MM.1S (cell line): ENCODE results near the gene EDEM3.

Experiments used
- DNase-seq: peaks from one replicate; pipeline ENCODE4 v3.0.0-alpha.2; 2015
- H2AFZ ChIP-seq: fragments of 300-600 bp; sonication (generic); 2 replicates; pipeline ENCODE4 v1.6.0; 2016; ENCODE audit warnings: antibody characterized with exemption, low read length
- H3F3A ChIP-seq: fragments of 300-600 bp; sonication (generic); 2 replicates; pipeline ENCODE4 v1.6.1; 2016; ENCODE audit warnings: mild to moderate bottlenecking, antibody characterized with exemption, low read length, moderate library complexity, mixed read lengths; ENCODE audit not compliant: insufficient read depth
- H3K27ac ChIP-seq: fragments of 300-600 bp; sonication (generic); 2 replicates; pipeline ENCODE4 v1.5.1; 2016; ENCODE audit warnings: mild to moderate bottlenecking, low read length
- H3K27me3 ChIP-seq: fragments of 300-600 bp; sonication (generic); replicated peaks from 2 replicates; pipeline ENCODE4 v1.6.0; 2016; ENCODE audit warnings: low read length; ENCODE audit not compliant: insufficient read depth
- H3K36me3 ChIP-seq: fragments of 300-600 bp; sonication (generic); replicated peaks from 2 replicates; pipeline ENCODE4 v1.6.1; 2016; ENCODE audit warnings: mild to moderate bottlenecking, low read length, mixed read lengths; ENCODE audit not compliant: insufficient read depth
- H3K4me1 ChIP-seq: fragments of 300-600 bp; sonication (generic); 2 replicates; pipeline ENCODE4 v1.6.1; 2016; ENCODE audit warnings: low read length, mixed read lengths
- H3K4me2 ChIP-seq: fragments of 300-600 bp; sonication (generic); 2 replicates; pipeline ENCODE4 v1.6.0; 2016; ENCODE audit warnings: low read depth, low read length
- H3K4me3 ChIP-seq: fragments of 300-600 bp; sonication (generic); 2 replicates; pipeline ENCODE4 v1.5.1; 2016; ENCODE audit warnings: low read length, mixed read lengths
- H3K79me2 ChIP-seq: fragments of 300-600 bp; sonication (generic); 2 replicates; pipeline ENCODE4 v1.6.1; 2016; ENCODE audit warnings: mixed run types, low read length, mixed read lengths
- H3K9ac ChIP-seq: fragments of 300-600 bp; sonication (generic); 2 replicates; pipeline ENCODE4 v1.6.1; 2016; ENCODE audit warnings: low read length, mixed read lengths
- H3K9me2 ChIP-seq: fragments of 300-600 bp; sonication (generic); replicated peaks from 2 replicates; pipeline ENCODE4 v1.6.1; 2016; ENCODE audit warnings: mild to moderate bottlenecking, low read length, mixed read lengths; ENCODE audit not compliant: insufficient read depth
- H3K9me3 ChIP-seq: fragments of 300-600 bp; sonication (generic); replicated peaks from 2 replicates; pipeline ENCODE4 v1.6.1; 2016; ENCODE audit warnings: mild to moderate bottlenecking, low read length, mixed read lengths; ENCODE audit not compliant: insufficient read depth
- H4K20me1 ChIP-seq: fragments of 300-600 bp; sonication (generic); 2 replicates; pipeline ENCODE4 v1.6.1; 2016; ENCODE audit warnings: mild to moderate bottlenecking, low read length, moderate library complexity, mixed read lengths; ENCODE audit not compliant: insufficient read depth
- EZH2 ChIP-seq: fragments of 300-600 bp; sonication (generic); optimal IDR thresholded peaks from 2 replicates; pipeline ENCODE3; 2017; ENCODE audit warnings: low read depth, mild to moderate bottlenecking, antibody characterized with exemption, low read length, mixed read lengths
- EZH2phosphoT487 ChIP-seq: fragments of 300-600 bp; sonication (generic); IDR thresholded peaks from 2 replicates; pipeline ENCODE4 v1.6.1; 2018; ENCODE audit warnings: antibody characterized with exemption, low read length
- TF ChIP-seq, protein P1 (sequence below): fragments of 300-600 bp; sonication (generic); IDR thresholded peaks from 2 replicates; pipeline ENCODE4 v1.5.1; 2016; ENCODE audit warnings: antibody characterized with exemption, low read length, mixed read lengths

EDEM3 gene

DNA sequence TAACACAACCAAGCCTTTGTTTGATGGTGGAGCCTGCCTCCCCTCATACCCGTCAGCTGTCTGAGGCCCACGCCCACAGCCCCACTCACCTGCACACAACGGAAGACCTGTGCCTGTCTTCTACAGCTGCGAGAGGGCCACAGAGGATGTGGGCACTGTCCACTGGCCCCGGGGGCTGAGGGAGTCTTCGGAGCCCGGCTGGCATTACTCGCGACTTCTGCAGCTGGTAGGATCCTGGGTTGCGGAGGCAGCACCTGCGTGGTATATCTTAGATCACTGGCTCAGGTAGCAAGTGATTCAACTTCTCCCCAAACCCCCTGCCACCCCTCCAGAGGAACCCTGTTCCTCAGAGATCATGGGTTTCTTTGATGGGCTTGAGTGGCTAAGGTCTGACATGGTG is 109.9 kb downstream of the EDEM3 start:
- no peaks in the 10 kb centered on the region for H3K9me2 ChIP-seq
- H3K36me3 ChIP-seq: no peaks in the 10 kb centered on the region
- no peak overlapping the region for H2AFZ ChIP-seq
- H3F3A ChIP-seq: peaks cover 18% of the 10 kb centered on the region
- H3K79me2 ChIP-seq: no peaks in the 10 kb centered on the region
- H3K4me1 ChIP-seq: peaks cover 27% of the 10 kb centered on the region
- H3K9ac ChIP-seq: no peak overlapping the region
- H3K4me3 ChIP-seq: no peak overlapping the region
- no peak for DNase-seq
- H3K9me3 ChIP-seq: no peaks in the 10 kb centered on the region
- no peaks in the 10 kb centered on the region for H4K20me1 ChIP-seq
- no peak overlapping the region for H3K27ac ChIP-seq
- H3K27me3 ChIP-seq: no peaks in the 10 kb centered on the region
- TF ChIP-seq EZH2phosphoT487 (no peak), EZH2 (no peak)
- TF ChIP-seq, protein P1, sequence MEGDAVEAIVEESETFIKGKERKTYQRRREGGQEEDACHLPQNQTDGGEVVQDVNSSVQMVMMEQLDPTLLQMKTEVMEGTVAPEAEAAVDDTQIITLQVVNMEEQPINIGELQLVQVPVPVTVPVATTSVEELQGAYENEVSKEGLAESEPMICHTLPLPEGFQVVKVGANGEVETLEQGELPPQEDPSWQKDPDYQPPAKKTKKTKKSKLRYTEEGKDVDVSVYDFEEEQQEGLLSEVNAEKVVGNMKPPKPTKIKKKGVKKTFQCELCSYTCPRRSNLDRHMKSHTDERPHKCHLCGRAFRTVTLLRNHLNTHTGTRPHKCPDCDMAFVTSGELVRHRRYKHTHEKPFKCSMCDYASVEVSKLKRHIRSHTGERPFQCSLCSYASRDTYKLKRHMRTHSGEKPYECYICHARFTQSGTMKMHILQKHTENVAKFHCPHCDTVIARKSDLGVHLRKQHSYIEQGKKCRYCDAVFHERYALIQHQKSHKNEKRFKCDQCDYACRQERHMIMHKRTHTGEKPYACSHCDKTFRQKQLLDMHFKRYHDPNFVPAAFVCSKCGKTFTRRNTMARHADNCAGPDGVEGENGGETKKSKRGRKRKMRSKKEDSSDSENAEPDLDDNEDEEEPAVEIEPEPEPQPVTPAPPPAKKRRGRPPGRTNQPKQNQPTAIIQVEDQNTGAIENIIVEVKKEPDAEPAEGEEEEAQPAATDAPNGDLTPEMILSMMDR: no peak
- no peak overlapping the region for H3K4me2 ChIP-seq

DNA sequence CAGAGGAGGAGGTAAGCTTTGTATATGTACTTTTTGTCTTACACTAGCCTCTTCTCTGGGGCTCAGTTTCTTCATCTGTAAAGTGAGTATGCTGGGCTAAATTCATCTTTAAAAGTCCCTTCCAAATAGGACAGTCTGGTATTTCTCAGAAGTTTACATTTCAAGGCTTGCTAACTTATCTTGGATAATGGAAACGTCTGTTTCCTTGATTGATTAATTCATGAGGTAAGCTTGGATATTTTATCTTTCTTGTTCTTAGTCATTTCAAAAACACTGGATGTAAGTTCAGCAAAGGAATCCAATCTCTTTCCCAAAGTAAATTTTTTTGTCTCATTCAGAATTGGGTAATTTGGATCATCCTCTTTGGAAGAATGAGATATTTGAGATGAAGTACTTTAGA is 111.0 kb downstream of the EDEM3 start:
- Histone ChIP-seq H3K36me3 (no peaks in the 10 kb centered on the region), H3K27ac (no peak overlapping the region)
- no peak for TF ChIP-seq EZH2
- TF ChIP-seq EZH2phosphoT487: no peak
- TF ChIP-seq, protein P1: no peak

DNA sequence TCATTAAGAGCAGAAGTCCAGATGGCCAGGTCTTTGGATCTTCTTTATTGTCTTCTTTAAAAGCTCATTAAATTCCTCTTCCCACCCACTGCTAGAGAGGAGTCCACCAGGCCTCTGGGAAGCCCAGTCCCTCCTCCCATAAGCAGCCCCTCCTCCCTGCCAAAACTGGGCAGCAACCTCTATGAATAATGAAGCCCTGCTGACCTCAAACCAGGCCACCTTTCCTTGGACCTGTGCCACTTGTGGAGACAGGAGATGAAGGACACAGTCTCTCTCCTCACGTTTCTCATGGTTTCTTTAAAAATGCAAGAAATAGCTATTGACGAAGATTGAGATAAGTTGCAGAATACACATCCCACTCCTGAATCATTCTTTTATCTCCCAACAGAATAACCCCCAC is 112.8 kb downstream of the EDEM3 start:
- H3K4me2 ChIP-seq: no peak overlapping the region
- H3K9ac ChIP-seq: no peak overlapping the region
- TF ChIP-seq EZH2phosphoT487 (no peak), EZH2 (no peak)
- TF ChIP-seq, protein P1: no peak

More for the DNA sequence above, 111.0 kb downstream of the EDEM3 start:
- Histone ChIP-seq H3K4me1 (peaks cover 17% of the 10 kb centered on the region), H2AFZ (no peak overlapping the region), H3K4me3 (no peak overlapping the region), H4K20me1 (no peaks in the 10 kb centered on the region), H3F3A (peaks cover 7% of the 10 kb centered on the region), H3K4me2 (no peak overlapping the region), H3K9me2 (no peaks in the 10 kb centered on the region), H3K79me2 (no peaks in the 10 kb centered on the region), H3K9ac (no peak overlapping the region), H3K27me3 (no peaks in the 10 kb centered on the region), H3K9me3 (no peaks in the 10 kb centered on the region)
- DNase-seq: no peak

More for the DNA sequence above, 112.8 kb downstream of the EDEM3 start:
- H3F3A ChIP-seq: no peaks in the 10 kb centered on the region
- H3K27me3 ChIP-seq: no peaks in the 10 kb centered on the region
- H3K9me3 ChIP-seq: no peaks in the 10 kb centered on the region
- no peak for DNase-seq
- no peaks in the 10 kb centered on the region for H4K20me1 ChIP-seq
- H3K4me1 ChIP-seq: no peaks in the 10 kb centered on the region
- no peak overlapping the region for H2AFZ ChIP-seq
- H3K36me3 ChIP-seq: no peaks in the 10 kb centered on the region
- no peaks in the 10 kb centered on the region for H3K9me2 ChIP-seq
- no peak overlapping the region for H3K27ac ChIP-seq
- no peaks in the 10 kb centered on the region for H3K79me2 ChIP-seq
- H3K4me3 ChIP-seq: no peak overlapping the region
